HCT116 (cell line): ENCODE data around the gene CREB3L1. TPM values are rescaled to one million over a fixed set of nuclear protein-coding genes. Genes with fewer than 3 reads are reported as not detected.

Experiments used
- ATAC-seq: fragments of 200-7000 bp; cut with Tn5 transposase; 2 replicates; pipeline ENCODE4 v1.9.1; 2020; ENCODE audit warnings: mild to moderate bottlenecking, moderate library complexity
- BruUV-seq: library from RNA; stranded (reverse); fragments of 400-500 nt; replicated peaks from 2 replicates; lab custom pipeline; 2021; lab: Mats Ljungman, UMichigan
- CTCF ChIA-PET: fragments of 300-600 bp; sonication (Branson Sonifier 250); formaldehyde crosslinking; loops from one replicate; lab custom pipeline; 2021; ENCODE audit warnings: antibody characterized with exemption; lab: Charles Lee
- POLR2A ChIA-PET: fragments of 300-600, 350-600 bp; sonication (Branson Sonifier 250); formaldehyde crosslinking; loops from one replicate; lab custom pipeline; 2021; ENCODE audit warnings: antibody characterized with exemption; lab: Charles Lee
- RAD21 ChIA-PET, 2 experiments: fragments of 300-600 bp; sonication (Branson Sonifier 250); formaldehyde crosslinking; loops; one replicate each; lab custom pipeline; 2023; ENCODE audit warnings: low total read pairs in 2 of 2; ENCODE audit not compliant: uncharacterized antibody in 2 of 2, unreplicated experiment in 2 of 2, low non-redundant PET in 1 of 2; lab: Charles Lee
- DNase-seq: peaks from one replicate; pipeline ENCODE4 v3.0.0-alpha.2; 2010; ENCODE audit warnings: low read depth, low spot score
- H2AFZ ChIP-seq: fragments of 200-600 bp; shearing (Covaris generic), sonication (generic); 2 replicates; pipeline ENCODE4 v1.6.1; 2017; ENCODE audit warnings: low read depth, mixed run types, mixed read lengths, antibody characterized with exemption, low read length; ENCODE audit not compliant: poor library complexity, severe bottlenecking
- H3K27ac ChIP-seq: 2 replicates; pipeline ENCODE4 v1.5.1; 2012; ENCODE audit warnings: low read depth, low read length
- H3K27me3 ChIP-seq: fragments of 200-600 bp; sonication (generic); 2 replicates; pipeline ENCODE4 v1.6.1; 2016; ENCODE audit warnings: mixed run types, low read length, mixed read lengths; ENCODE audit not compliant: insufficient read depth
- H3K36me3 ChIP-seq, 2 experiments: fragments of 200-500 bp in 1 of 2; fragments of 200-600 bp in 1 of 2; sonication (Bioruptor generic) in 1 of 2; sonication (generic) in 1 of 2; 2 replicates each; pipeline versions ENCODE4 v1.5.1 to v1.6.1; 2014 to 2016; ENCODE audit warnings: low read length in 2 of 2, inconsistent platforms in 1 of 2, mixed read lengths in 1 of 2, mixed run types in 1 of 2; ENCODE audit not compliant: insufficient read depth in 2 of 2, control insufficient read depth in 1 of 2
- H3K4me1 ChIP-seq, 2 experiments: fragments of 200-600 bp in 1 of 2; sonication (generic) in 1 of 2; 2 replicates each; pipeline versions ENCODE4 v1.5.1 to v1.6.1; 2012 to 2017; ENCODE audit warnings: low read length in 2 of 2, inconsistent platforms in 1 of 2, mild to moderate bottlenecking in 1 of 2, mixed read lengths in 1 of 2, mixed run types in 1 of 2, moderate library complexity in 1 of 2; ENCODE audit not compliant: insufficient read depth in 2 of 2, control insufficient read depth in 1 of 2
- H3K4me2 ChIP-seq: fragments of 200-600 bp; sonication (generic); 2 replicates; pipeline ENCODE4 v1.6.1; 2017; ENCODE audit warnings: mixed run types, low read length, mixed read lengths
- H3K4me3 ChIP-seq, 2 experiments: fragments of 200-600 bp in 1 of 2; sonication (generic) in 1 of 2; replicated peaks in 1 of 2; 2 replicates each; pipeline ENCODE4 v1.5.1; 2011 to 2016; ENCODE audit warnings: low read length in 2 of 2, control low read depth in 1 of 2, low read depth in 1 of 2, mild to moderate bottlenecking in 1 of 2, mixed read lengths in 1 of 2, mixed run types in 1 of 2
- H3K79me2 ChIP-seq: fragments of 200-600 bp; sonication (generic); 2 replicates; pipeline ENCODE4 v1.6.1; 2017; ENCODE audit warnings: mild to moderate bottlenecking, mixed run types, low read length, moderate library complexity, mixed read lengths; ENCODE audit not compliant: insufficient read depth
- H3K9ac ChIP-seq: fragments of 200-600 bp; sonication (generic); 2 replicates; pipeline ENCODE4 v1.6.1; 2016; ENCODE audit warnings: low read length, mixed read lengths
- H3K9me2 ChIP-seq: fragments of 200-600 bp; sonication (generic), shearing (Covaris generic); 2 replicates; pipeline ENCODE4 v1.6.1; 2017; ENCODE audit warnings: mixed run types, mild to moderate bottlenecking, moderate library complexity; ENCODE audit not compliant: insufficient read depth
- H3K9me3 ChIP-seq, 2 experiments: fragments of 200-500 bp in 1 of 2; fragments of 200-600 bp in 1 of 2; sonication (Bioruptor generic) in 1 of 2; sonication (generic) in 1 of 2; 2 replicates each; pipeline ENCODE4 v1.6.1; 2014 to 2017; ENCODE audit warnings: low read length in 2 of 2, mixed read lengths in 2 of 2, inconsistent platforms in 1 of 2, low read depth in 1 of 2, mild to moderate bottlenecking in 1 of 2, mixed run types in 1 of 2, moderate library complexity in 1 of 2; ENCODE audit not compliant: control insufficient read depth in 1 of 2, insufficient read depth in 1 of 2
- H4K20me1 ChIP-seq: fragments of 200-600 bp; sonication (generic), shearing (Covaris generic); 2 replicates; pipeline ENCODE4 v1.6.1; 2017; ENCODE audit warnings: mixed run types, mild to moderate bottlenecking, moderate library complexity; ENCODE audit not compliant: insufficient read depth
- CEBPB ChIP-seq: IDR thresholded peaks from 2 replicates; pipeline ENCODE4 v1.6.1; 2012; ENCODE audit warnings: low read depth
- EZH2 ChIP-seq: fragments of 200-600 bp; sonication (generic); IDR thresholded peaks from 2 replicates; pipeline ENCODE4 v1.6.1; 2017; ENCODE audit warnings: antibody characterized with exemption, mixed run types
- EZH2phosphoT487 ChIP-seq: fragments of 200-600 bp; IDR thresholded peaks from 2 replicates; pipeline ENCODE4 v1.6.1; 2018; ENCODE audit warnings: antibody characterized with exemption, borderline replicate concordance
- FOSL1 ChIP-seq: IDR thresholded peaks from 2 replicates; pipeline ENCODE4 v1.6.1; 2012; ENCODE audit warnings: low read depth
- JUND ChIP-seq: IDR thresholded peaks from 2 replicates; pipeline ENCODE4 v1.6.1; 2012
- POLR2AphosphoS5 ChIP-seq: IDR thresholded peaks from 2 replicates; pipeline ENCODE4 v1.6.1; 2011; ENCODE audit warnings: mild to moderate bottlenecking, low read depth, low read length, moderate library complexity
- RAD21 ChIP-seq: IDR thresholded peaks from 2 replicates; pipeline ENCODE4 v1.6.1; 2012; ENCODE audit warnings: low read depth, mild to moderate bottlenecking
- SIN3A ChIP-seq: IDR thresholded peaks from 2 replicates; pipeline ENCODE4 v1.6.1; 2012; ENCODE audit warnings: low read depth
- YY1 ChIP-seq: IDR thresholded peaks from 2 replicates; pipeline ENCODE4 v1.6.1; 2011; ENCODE audit warnings: low read length, low read depth, moderate library complexity, mild to moderate bottlenecking; ENCODE audit not compliant: insufficient replicate concordance; ENCODE audit errors: extremely low read depth
- ZFX ChIP-seq: fragments of 450-650 bp; IDR thresholded peaks from 2 replicates; pipeline ENCODE4 v1.6.1; 2017
- intact Hi-C: fragments of 100-400 bp; cut with micrococcal nuclease; formaldehyde crosslinking; loops from 2 replicates; pipeline ENCODE4 v1.10.0; 2022
- total RNA-seq: library from RNA; stranded (reverse); gene quantifications from one replicate; pipeline ENCODE4 v1.2.1, GENCODE V29; 2021; ENCODE audit not compliant: unreplicated experiment
- TF ChIP-seq, protein P1 (sequence below): IDR thresholded peaks from 2 replicates; pipeline ENCODE4 v1.6.1; 2012; ENCODE audit warnings: low read depth
- TF ChIP-seq, protein P2 (sequence below): IDR thresholded peaks from 2 replicates; pipeline ENCODE4 v1.6.1; 2012

CREB3L1 gene
- total RNA-seq, 1 experiment from 2014 or later, result 0.37 TPM

DNA sequence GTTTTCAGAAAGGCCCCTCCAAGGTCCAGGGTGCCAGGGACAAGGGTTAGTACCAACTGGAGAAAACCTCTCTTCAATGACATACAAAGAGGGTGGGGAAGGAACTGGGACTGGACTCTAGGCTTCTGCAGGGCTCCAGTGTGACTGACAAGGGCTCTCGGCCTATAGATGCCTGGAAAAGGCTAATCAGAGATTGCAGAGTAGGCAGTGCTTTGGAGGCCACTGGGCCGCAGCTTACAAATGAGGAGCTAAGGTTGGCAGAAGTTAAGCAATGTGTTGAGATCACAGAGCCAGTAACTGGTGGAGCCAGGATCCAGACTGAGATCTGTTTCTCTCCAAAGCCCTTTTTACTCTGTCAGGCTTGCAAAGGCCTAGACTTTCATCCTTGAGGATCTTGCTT lies 62.4 kb downstream of the CREB3L1 start (continued):
- no peak for TF ChIP-seq SIN3A
- no peak for TF ChIP-seq ZFX
- TF ChIP-seq RAD21, result no peak

DNA sequence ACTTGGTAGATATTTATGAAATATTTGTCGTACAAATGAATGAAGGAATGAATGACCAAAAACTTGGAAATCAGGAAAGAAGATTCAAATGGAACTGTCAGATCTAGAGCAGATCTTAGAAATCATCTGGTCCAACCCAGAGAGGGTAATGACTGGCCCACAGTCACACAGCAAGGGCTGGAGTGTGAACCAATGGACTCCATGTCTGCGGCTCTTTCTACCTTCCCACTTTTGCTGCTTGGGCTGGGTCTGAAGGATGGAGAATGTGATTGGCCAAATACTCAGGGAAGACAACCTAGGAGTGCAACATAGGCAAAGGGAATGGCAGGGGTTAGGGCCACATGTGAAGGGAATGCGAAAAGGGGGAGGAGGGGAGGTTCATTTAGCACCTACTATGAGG lies 64.0 kb downstream of the CREB3L1 start:
- RAD21 ChIA-PET, result no interaction called here
- ATAC-seq (no peak), DNase-seq (no peak)
- Histone ChIP-seq H3K4me3 (no peak overlapping the region), H4K20me1 (no peaks in the 10 kb centered on the region), H3K9me2 (no peaks in the 10 kb centered on the region), H3K9me3 (no peaks in the 10 kb centered on the region), H3K27ac (no peak overlapping the region), H3K79me2 (no peaks in the 10 kb centered on the region), H2AFZ (no peak overlapping the region), H3K9ac (no peak overlapping the region), H3K4me1 (peaks cover 0 to 20% of the 10 kb centered on the region in 2 experiments; a peak in 2 of 4 replicates), H3K36me3 (no peaks in the 10 kb centered on the region), H3K4me2 (no peak overlapping the region), H3K27me3 (no peaks in the 10 kb centered on the region)
- no peak for TF ChIP-seq JUND
- no peak for TF ChIP-seq EZH2phosphoT487
- TF ChIP-seq YY1, result no peak
- no peak for TF ChIP-seq ZFX
- TF ChIP-seq, protein P1, sequence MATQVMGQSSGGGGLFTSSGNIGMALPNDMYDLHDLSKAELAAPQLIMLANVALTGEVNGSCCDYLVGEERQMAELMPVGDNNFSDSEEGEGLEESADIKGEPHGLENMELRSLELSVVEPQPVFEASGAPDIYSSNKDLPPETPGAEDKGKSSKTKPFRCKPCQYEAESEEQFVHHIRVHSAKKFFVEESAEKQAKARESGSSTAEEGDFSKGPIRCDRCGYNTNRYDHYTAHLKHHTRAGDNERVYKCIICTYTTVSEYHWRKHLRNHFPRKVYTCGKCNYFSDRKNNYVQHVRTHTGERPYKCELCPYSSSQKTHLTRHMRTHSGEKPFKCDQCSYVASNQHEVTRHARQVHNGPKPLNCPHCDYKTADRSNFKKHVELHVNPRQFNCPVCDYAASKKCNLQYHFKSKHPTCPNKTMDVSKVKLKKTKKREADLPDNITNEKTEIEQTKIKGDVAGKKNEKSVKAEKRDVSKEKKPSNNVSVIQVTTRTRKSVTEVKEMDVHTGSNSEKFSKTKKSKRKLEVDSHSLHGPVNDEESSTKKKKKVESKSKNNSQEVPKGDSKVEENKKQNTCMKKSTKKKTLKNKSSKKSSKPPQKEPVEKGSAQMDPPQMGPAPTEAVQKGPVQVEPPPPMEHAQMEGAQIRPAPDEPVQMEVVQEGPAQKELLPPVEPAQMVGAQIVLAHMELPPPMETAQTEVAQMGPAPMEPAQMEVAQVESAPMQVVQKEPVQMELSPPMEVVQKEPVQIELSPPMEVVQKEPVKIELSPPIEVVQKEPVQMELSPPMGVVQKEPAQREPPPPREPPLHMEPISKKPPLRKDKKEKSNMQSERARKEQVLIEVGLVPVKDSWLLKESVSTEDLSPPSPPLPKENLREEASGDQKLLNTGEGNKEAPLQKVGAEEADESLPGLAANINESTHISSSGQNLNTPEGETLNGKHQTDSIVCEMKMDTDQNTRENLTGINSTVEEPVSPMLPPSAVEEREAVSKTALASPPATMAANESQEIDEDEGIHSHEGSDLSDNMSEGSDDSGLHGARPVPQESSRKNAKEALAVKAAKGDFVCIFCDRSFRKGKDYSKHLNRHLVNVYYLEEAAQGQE, result no peak
- no peak for TF ChIP-seq FOSL1
- TF ChIP-seq EZH2, result no peak
- TF ChIP-seq, protein P2, sequence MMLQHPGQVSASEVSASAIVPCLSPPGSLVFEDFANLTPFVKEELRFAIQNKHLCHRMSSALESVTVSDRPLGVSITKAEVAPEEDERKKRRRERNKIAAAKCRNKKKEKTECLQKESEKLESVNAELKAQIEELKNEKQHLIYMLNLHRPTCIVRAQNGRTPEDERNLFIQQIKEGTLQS, result no peak
- no peak for TF ChIP-seq POLR2AphosphoS5
- TF ChIP-seq CEBPB, result no peak
- POLR2A ChIA-PET, result no interaction called here
- intact Hi-C loops, result no loop called here
- no TSS peak for BruUV-seq
- CTCF ChIA-PET, result interaction anchor here (2.3 kb wide), 1 partner anchor 26 kb away, joined by 8 read pairs; no protein-coding TSS in a partner anchor
